ENCODE data around the gene GNAO1.

GNAO1 gene

DNA sequence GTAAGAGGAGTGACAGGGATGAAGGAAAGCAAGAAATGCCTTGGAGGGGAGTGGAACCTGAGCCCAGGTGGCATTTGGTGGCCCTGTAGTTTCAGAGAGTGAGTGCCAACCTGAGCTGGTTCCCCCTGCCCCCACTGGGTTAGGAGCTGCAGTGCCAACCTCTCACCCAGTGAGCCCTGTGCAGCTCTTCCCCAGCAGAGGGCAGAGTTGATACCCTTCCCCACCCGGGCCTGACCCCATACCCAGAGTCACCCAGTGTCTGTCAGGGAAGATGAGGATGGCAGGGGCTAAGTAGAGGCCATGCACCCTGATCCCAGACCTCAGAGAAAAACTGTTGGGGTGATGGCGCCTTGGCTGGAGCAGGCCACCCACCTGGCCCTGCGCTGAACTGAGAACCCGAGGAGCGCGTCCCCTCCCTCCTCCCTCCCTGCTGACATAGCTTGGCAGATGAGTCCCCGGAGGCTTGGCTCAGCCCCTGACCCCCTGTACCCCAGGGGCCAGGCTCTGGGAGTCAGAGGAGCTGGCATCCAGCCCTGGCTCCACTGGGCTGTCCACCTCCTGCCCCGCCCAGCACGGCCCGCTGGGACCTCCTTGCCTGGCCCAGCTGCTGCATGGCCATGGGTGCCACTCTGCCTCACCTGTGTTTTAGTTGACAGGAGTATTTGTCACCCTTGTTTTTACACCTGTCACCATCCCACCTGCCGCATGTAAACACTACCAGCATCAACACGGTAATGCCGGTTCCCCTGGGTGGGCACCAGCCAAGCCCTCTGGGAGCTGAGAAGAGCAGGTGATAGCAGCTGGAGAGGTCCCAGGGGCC is 120.1 kb downstream of the GNAO1 start:
- DNase-seq (ENCODE audit: low spot score) = no peak
- TF ChIP-seq CTCF (conservative IDR thresholded peaks at IDR 0.05; ENCODE audit: low read depth) = no peak; the same call in 1 of the 2 replicates
- ChIA-PET CTCF (interaction anchor here (0.5 to 0.6 kb wide), 3 partner anchors 11 to 417 kb away, joined by 3 to 4 read pairs (median 3); no protein-coding TSS in a partner anchor), POLR2A (ENCODE audit: low non-redundant PET) (no interaction called here)
- H3K27ac ChIP-seq = no peak overlapping the region

- no peak for TF ChIP-seq CTCF (conservative IDR thresholded peaks at IDR 0.05; ENCODE audit: low read depth)
- ChIA-PET POLR2A (ENCODE audit: low non-redundant PET) (no interaction called here), CTCF (interaction anchor here (0.5 to 0.6 kb wide), 2 partner anchors 48 to 417 kb away, joined by 3 to 4 read pairs; no protein-coding TSS in a partner anchor)
- no peak overlapping the region for H3K27ac ChIP-seq
- DNase-seq (ENCODE audit: low spot score) = no peak
These were observed 120.7 kb downstream of the GNAO1 start for GRCh38 chr16:56312028-56312300.

GRCh38 chr16:56312556-56312955 is 121.3 kb downstream of the GNAO1 start:
- CTCF ChIA-PET = no interaction called here
- POLR2A ChIA-PET (ENCODE audit: low non-redundant PET) = no interaction called here
- DNase-seq (ENCODE audit: low spot score) = no peak
- H3K27ac ChIP-seq = no peak overlapping the region
- no peak for TF ChIP-seq CTCF (conservative IDR thresholded peaks at IDR 0.05; ENCODE audit: low read depth)

DNA sequence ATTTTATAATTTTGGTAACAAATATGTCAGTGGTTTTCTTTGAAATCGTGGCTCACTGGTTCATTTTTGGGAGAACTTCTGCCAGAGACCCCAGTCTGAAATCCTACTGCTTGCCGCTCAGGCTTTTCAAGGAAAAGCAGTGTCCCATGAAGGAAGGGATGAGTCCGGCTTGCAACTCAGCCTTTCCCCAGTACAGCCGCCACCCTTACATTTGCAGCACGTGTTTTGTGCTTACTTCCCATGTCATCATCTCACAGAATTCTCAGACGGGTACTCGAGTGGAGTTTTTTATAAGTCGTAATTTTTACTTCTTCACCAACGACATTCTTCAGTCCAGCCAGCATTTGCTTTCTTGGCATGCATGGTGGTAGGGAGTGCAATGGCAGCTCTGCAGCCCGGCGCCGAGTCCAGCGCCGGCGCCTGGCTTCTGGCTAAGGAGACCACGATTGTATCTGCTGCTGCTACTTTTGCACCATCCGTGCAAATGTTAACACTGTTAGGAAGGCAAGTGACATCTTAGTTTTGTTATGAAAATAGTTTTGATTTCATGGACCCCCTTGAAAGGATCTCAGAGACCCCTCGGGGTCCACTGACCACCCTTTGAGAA is 123.1 kb downstream of the GNAO1 start:
- no peak overlapping the region for H3K27ac ChIP-seq
- no peak for TF ChIP-seq CTCF (conservative IDR thresholded peaks at IDR 0.05; ENCODE audit: low read depth)
- CTCF ChIA-PET = interaction anchor here (0.7 kb wide), 1 partner anchor 21 kb away, joined by 3 read pairs; no protein-coding TSS in a partner anchor
- POLR2A ChIA-PET (ENCODE audit: low non-redundant PET) = no interaction called here
- no peak for DNase-seq (ENCODE audit: low spot score)

GRCh38 chr16:56315955-56316354 is 124.7 kb downstream of the GNAO1 start:
- DNase-seq (ENCODE audit: low spot score) = no peak
- ChIA-PET CTCF (interaction anchor here (0.6 kb wide), 1 partner anchor 62 kb away, joined by 4 read pairs; no protein-coding TSS in a partner anchor), POLR2A (ENCODE audit: low non-redundant PET) (no interaction called here)
- no peak overlapping the region for H3K27ac ChIP-seq
- TF ChIP-seq CTCF (conservative IDR thresholded peaks at IDR 0.05; ENCODE audit: low read depth) = no peak

DNA sequence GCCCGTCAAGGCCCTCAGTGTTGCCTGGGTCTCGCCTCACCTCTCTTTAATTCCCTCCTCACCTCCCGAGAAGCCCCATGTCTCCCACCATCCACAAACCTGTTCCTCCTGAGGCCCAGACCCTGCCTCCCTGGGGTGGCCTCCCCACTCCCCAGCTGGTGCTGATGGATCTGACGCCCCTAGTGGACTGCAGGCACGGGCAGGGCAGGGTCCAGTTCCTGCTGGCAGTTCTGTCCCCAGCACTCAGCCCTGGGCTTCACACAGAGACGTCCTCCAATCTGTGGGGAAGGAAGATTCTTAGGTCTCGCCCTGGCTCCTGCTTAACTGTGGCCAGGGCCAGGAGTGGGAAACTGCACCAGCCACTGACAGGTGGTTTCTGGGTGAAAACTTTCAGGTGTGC is 125.3 kb downstream of the GNAO1 start:
- no peak overlapping the region for H3K27ac ChIP-seq
- ChIA-PET POLR2A (ENCODE audit: low non-redundant PET) (no interaction called here), CTCF (interaction anchor here (0.6 kb wide), 2 partner anchors 62 to 644 kb away, joined by 3 to 4 read pairs; no protein-coding TSS in a partner anchor)
- no peak for DNase-seq (ENCODE audit: low spot score)
- no peak for TF ChIP-seq CTCF (conservative IDR thresholded peaks at IDR 0.05; ENCODE audit: low read depth)

Measured in RWPE1 (cell line).